ENCODE data around the gene SRP14.
"Not testable (repeated sequence)": the region's sequence is repeated elsewhere in the genome, so short reads cannot be mapped to it uniquely, and the experiment has no call there.

Gene SRP14

GRCh38 chr15:40016224-40016865 is 22.6 kb downstream of the SRP14 start:
- Histone ChIP-seq H3K4me1 (ENCODE audit: control insufficient read depth in 1 of 2, insufficient read depth in 2 of 2, low read length in 2 of 2) (no peaks in the 10 kb centered on the region), H3K27me3 (ENCODE audit: control insufficient read depth in 1 of 2, insufficient read depth in 2 of 2, low read length in 2 of 2) (no peaks in the 10 kb centered on the region), H3K27ac (ENCODE audit: low read depth, low read length) (no peak overlapping the region), H3K9ac (ENCODE audit: low read depth in 1 of 2, low read length in 2 of 2) (no peak overlapping the region), H3K4me3 (ENCODE audit: low read depth in 1 of 2, low read length in 2 of 2) (no peak overlapping the region), H3K9me3 (ENCODE audit: control insufficient read depth in 1 of 2, low read length in 2 of 2) (peaks cover 5 to 8% of the 10 kb centered on the region in 2 donors), H3K36me3 (ENCODE audit: control insufficient read depth in 1 of 2, insufficient read depth in 2 of 2, low read length in 2 of 2) (peaks cover 17 to 62% of the 10 kb centered on the region in 2 donors)

GRCh38 chr15:40014390-40014789 is 24.6 kb downstream of the SRP14 start:
- Histone ChIP-seq H3K27me3 (ENCODE audit: control insufficient read depth in 1 of 2, insufficient read depth in 2 of 2, low read length in 2 of 2) (no peaks in the 10 kb centered on the region), H3K9ac (ENCODE audit: low read depth in 1 of 2, low read length in 2 of 2) (no peak overlapping the region), H3K27ac (ENCODE audit: low read depth, low read length) (no peak overlapping the region), H3K36me3 (ENCODE audit: control insufficient read depth in 1 of 2, insufficient read depth in 2 of 2, low read length in 2 of 2) (peaks cover 9 to 59% of the 10 kb centered on the region in 2 donors), H3K4me1 (ENCODE audit: control insufficient read depth in 1 of 2, insufficient read depth in 2 of 2, low read length in 2 of 2) (no peaks in the 10 kb centered on the region), H3K4me3 (ENCODE audit: low read depth in 1 of 2, low read length in 2 of 2) (no peak overlapping the region), H3K9me3 (ENCODE audit: control insufficient read depth in 1 of 2, low read length in 2 of 2) (peaks cover 5 to 8% of the 10 kb centered on the region in 2 donors)

DNA sequence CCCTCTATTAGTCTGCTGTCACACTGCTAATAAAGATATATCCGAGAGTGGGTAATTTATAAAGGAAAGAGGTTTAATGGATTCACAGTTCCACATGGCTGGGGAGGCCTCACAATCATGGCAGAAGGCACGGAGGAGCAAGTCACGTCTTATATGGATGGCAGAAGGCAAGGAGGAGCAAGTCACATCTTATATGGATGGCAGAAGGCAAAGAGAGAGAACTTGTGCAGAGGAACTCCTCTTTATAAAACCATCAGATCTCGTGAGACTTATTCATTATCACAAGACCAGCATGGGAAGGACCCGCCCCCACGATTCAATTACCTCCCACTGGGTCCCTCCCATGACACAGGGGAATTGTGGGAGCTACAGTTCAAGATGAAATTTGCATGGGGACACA is 25.6 kb downstream of the SRP14 start:
- H3K36me3 ChIP-seq (ENCODE audit: control insufficient read depth in 1 of 2, insufficient read depth in 2 of 2, low read length in 2 of 2), result peaks cover 11 to 61% of the 10 kb centered on the region in 2 donors
- H3K4me1 ChIP-seq (ENCODE audit: control insufficient read depth in 1 of 2, insufficient read depth in 2 of 2, low read length in 2 of 2); H3K9ac ChIP-seq (ENCODE audit: low read depth in 1 of 2, low read length in 2 of 2); H3K9me3 ChIP-seq (ENCODE audit: control insufficient read depth in 1 of 2, low read length in 2 of 2); H3K4me3 ChIP-seq (ENCODE audit: low read depth in 1 of 2, low read length in 2 of 2); H3K27me3 ChIP-seq (ENCODE audit: control insufficient read depth in 1 of 2, insufficient read depth in 2 of 2, low read length in 2 of 2); H3K27ac ChIP-seq (ENCODE audit: low read depth, low read length): not testable (repeated sequence)

- Histone ChIP-seq H3K9ac (ENCODE audit: low read depth in 1 of 2, low read length in 2 of 2) (no peak overlapping the region), H3K4me3 (ENCODE audit: low read depth in 1 of 2, low read length in 2 of 2) (no peak overlapping the region), H3K36me3 (ENCODE audit: control insufficient read depth in 1 of 2, insufficient read depth in 2 of 2, low read length in 2 of 2) (peaks cover 22 to 72% of the 10 kb centered on the region in 2 donors), H3K27me3 (ENCODE audit: control insufficient read depth in 1 of 2, insufficient read depth in 2 of 2, low read length in 2 of 2) (no peaks in the 10 kb centered on the region), H3K27ac (ENCODE audit: low read depth, low read length) (no peak overlapping the region), H3K4me1 (ENCODE audit: control insufficient read depth in 1 of 2, insufficient read depth in 2 of 2, low read length in 2 of 2) (no peaks in the 10 kb centered on the region), H3K9me3 (ENCODE audit: control insufficient read depth in 1 of 2, low read length in 2 of 2) (peaks cover 5 to 8% of the 10 kb centered on the region in 2 donors)
Observed at GRCh38 chr15:40011303-40011702, 27.7 kb downstream of the SRP14 start.

- Histone ChIP-seq H3K4me3 (ENCODE audit: low read depth in 1 of 2, low read length in 2 of 2) (no peak overlapping the region), H3K27me3 (ENCODE audit: control insufficient read depth in 1 of 2, insufficient read depth in 2 of 2, low read length in 2 of 2) (no peaks in the 10 kb centered on the region), H3K27ac (ENCODE audit: low read depth, low read length) (no peak overlapping the region), H3K9ac (ENCODE audit: low read depth in 1 of 2, low read length in 2 of 2) (no peak overlapping the region), H3K9me3 (ENCODE audit: control insufficient read depth in 1 of 2, low read length in 2 of 2) (peaks cover 5 to 8% of the 10 kb centered on the region in 2 donors), H3K36me3 (ENCODE audit: control insufficient read depth in 1 of 2, insufficient read depth in 2 of 2, low read length in 2 of 2) (peaks cover 22 to 66% of the 10 kb centered on the region in 2 donors), H3K4me1 (ENCODE audit: control insufficient read depth in 1 of 2, insufficient read depth in 2 of 2, low read length in 2 of 2) (no peaks in the 10 kb centered on the region)
Observed at GRCh38 chr15:40010686-40011085, 28.3 kb downstream of the SRP14 start.

DNA sequence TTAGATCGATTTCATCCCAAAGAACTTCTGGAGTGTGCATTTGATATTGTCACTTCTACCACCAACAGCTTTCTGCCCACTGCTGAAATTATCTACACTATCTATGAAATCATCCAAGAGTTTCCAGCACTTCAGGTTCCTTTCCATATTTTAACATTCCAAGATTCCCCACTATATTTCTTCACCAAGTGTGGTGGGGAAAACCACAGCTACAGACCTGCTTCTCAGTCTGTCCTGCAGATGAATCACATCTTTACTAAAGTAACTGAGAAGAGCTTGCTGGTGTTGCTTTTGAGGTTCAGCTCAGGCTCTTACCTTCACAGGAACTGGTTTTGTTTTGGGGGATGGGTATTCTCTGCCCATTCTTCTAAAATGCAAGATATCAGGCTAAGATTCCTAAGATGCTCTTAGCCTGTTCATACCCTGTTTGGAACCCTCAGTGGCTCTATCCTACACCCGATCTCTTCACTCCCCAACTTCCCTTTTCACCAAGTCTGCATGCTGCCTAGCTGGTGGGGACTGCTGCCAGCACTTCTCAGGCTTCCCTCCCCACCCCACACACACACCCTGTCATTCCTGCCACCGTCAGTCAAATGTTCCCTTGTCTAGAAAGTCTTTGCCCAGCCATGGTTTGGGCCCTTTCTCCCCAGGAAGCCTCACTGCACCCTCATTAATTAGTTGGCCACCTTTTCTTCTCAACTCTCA is 30.8 kb downstream of the SRP14 start:
- no peak overlapping the region for H3K27ac ChIP-seq (ENCODE audit: low read depth, low read length)
- H3K9ac ChIP-seq (ENCODE audit: low read depth in 1 of 2, low read length in 2 of 2), result no peak overlapping the region
- H3K36me3 ChIP-seq (ENCODE audit: control insufficient read depth in 1 of 2, insufficient read depth in 2 of 2, low read length in 2 of 2), result peaks cover 25 to 59% of the 10 kb centered on the region in 2 donors
- H3K4me3 ChIP-seq (ENCODE audit: low read depth in 1 of 2, low read length in 2 of 2), result no peak overlapping the region
- H3K4me1 ChIP-seq (ENCODE audit: control insufficient read depth in 1 of 2, insufficient read depth in 2 of 2, low read length in 2 of 2), result no peaks in the 10 kb centered on the region
- no peaks in the 10 kb centered on the region for H3K9me3 ChIP-seq (ENCODE audit: control insufficient read depth in 1 of 2, low read length in 2 of 2)
- no peaks in the 10 kb centered on the region for H3K27me3 ChIP-seq (ENCODE audit: control insufficient read depth in 1 of 2, insufficient read depth in 2 of 2, low read length in 2 of 2)

DNA sequence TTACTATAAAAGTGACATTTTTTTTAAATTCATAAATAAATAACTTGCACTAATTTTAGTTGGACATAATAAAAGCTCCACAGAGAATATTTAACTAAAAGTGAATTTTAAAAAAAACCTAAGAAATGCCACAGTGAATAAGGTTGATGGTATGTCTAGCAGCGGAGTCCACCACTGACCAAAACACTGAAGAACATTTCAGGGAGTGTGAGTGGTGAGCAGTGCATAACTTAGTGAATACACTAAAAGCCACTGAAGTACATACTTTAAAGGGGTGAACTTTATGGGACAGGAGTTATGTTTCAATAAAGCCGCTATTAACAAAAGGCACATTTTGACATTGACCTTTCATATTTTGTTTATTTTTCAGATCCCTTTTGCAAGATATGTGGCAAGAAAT is 32.3 kb downstream of the SRP14 start:
- Histone ChIP-seq H3K9ac (ENCODE audit: low read depth in 1 of 2, low read length in 2 of 2) (no peak overlapping the region), H3K9me3 (ENCODE audit: control insufficient read depth in 1 of 2, low read length in 2 of 2) (no peaks in the 10 kb centered on the region), H3K4me1 (ENCODE audit: control insufficient read depth in 1 of 2, insufficient read depth in 2 of 2, low read length in 2 of 2) (no peaks in the 10 kb centered on the region), H3K4me3 (ENCODE audit: low read depth in 1 of 2, low read length in 2 of 2) (no peak overlapping the region), H3K27me3 (ENCODE audit: control insufficient read depth in 1 of 2, insufficient read depth in 2 of 2, low read length in 2 of 2) (no peaks in the 10 kb centered on the region), H3K36me3 (ENCODE audit: control insufficient read depth in 1 of 2, insufficient read depth in 2 of 2, low read length in 2 of 2) (peaks cover 19 to 50% of the 10 kb centered on the region in 2 donors), H3K27ac (ENCODE audit: low read depth, low read length) (no peak overlapping the region)

GRCh38 chr15:40006003-40006402 is 33.0 kb downstream of the SRP14 start:
- H3K9me3 ChIP-seq (ENCODE audit: control insufficient read depth in 1 of 2, low read length in 2 of 2), result no peaks in the 10 kb centered on the region
- no peaks in the 10 kb centered on the region for H3K27me3 ChIP-seq (ENCODE audit: control insufficient read depth in 1 of 2, insufficient read depth in 2 of 2, low read length in 2 of 2)
- peaks cover 21 to 47% of the 10 kb centered on the region in 2 donors for H3K36me3 ChIP-seq (ENCODE audit: control insufficient read depth in 1 of 2, insufficient read depth in 2 of 2, low read length in 2 of 2)
- no peak overlapping the region for H3K4me3 ChIP-seq (ENCODE audit: low read depth in 1 of 2, low read length in 2 of 2)
- no peak overlapping the region for H3K9ac ChIP-seq (ENCODE audit: low read depth in 1 of 2, low read length in 2 of 2)
- H3K4me1 ChIP-seq (ENCODE audit: control insufficient read depth in 1 of 2, insufficient read depth in 2 of 2, low read length in 2 of 2), result no peaks in the 10 kb centered on the region
- no peak overlapping the region for H3K27ac ChIP-seq (ENCODE audit: low read depth, low read length)

DNA sequence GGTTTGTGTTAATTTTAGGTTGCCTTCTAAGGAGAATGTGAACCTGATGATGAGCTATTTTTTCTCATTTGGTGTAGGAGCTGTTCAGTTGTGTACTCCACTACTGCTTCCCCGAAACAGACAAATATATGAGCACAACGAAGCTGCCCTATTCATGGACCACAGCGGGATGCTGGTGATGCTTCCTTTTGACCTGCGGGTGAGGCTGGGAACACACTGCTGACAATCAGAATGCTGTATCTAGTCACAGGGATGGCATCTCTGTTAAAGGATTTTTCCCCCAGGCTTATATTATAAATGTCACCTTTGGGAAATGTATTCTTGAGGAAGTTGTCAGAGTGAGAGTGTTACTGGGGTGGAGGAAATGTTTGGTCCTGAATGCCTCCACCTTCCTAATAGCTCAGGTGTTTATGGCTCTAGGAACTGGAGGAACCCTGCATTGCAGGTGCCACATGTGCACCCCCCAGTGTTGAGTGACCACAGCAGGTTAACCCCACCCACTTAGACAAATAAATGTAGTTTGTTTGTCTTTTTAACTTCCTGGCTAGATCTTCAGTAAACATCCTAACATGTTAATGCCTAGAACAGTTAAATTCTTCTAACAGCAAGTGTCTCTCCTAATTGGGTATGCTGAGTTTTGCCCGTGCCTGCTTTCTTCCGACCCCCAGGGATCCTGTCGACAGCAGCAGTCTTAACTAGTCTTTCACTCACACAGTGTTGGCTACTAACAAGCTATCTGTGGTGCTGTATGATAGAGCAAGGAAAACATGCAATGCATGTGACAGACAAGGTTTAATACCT is 35.7 kb downstream of the SRP14 start:
- Histone ChIP-seq H3K9me3 (ENCODE audit: control insufficient read depth in 1 of 2, low read length in 2 of 2) (no peaks in the 10 kb centered on the region), H3K4me3 (ENCODE audit: low read depth in 1 of 2, low read length in 2 of 2) (no peak overlapping the region), H3K27me3 (ENCODE audit: control insufficient read depth in 1 of 2, insufficient read depth in 2 of 2, low read length in 2 of 2) (no peaks in the 10 kb centered on the region), H3K36me3 (ENCODE audit: control insufficient read depth in 1 of 2, insufficient read depth in 2 of 2, low read length in 2 of 2) (peaks cover 23 to 44% of the 10 kb centered on the region in 2 donors), H3K9ac (ENCODE audit: low read depth in 1 of 2, low read length in 2 of 2) (no peak overlapping the region), H3K4me1 (ENCODE audit: control insufficient read depth in 1 of 2, insufficient read depth in 2 of 2, low read length in 2 of 2) (no peaks in the 10 kb centered on the region), H3K27ac (ENCODE audit: low read depth, low read length) (no peak overlapping the region)

- Histone ChIP-seq H3K27me3 (ENCODE audit: control insufficient read depth in 1 of 2, insufficient read depth in 2 of 2, low read length in 2 of 2) (no peaks in the 10 kb centered on the region), H3K4me3 (ENCODE audit: low read depth in 1 of 2, low read length in 2 of 2) (no peak overlapping the region), H3K4me1 (ENCODE audit: control insufficient read depth in 1 of 2, insufficient read depth in 2 of 2, low read length in 2 of 2) (no peaks in the 10 kb centered on the region), H3K27ac (ENCODE audit: low read depth, low read length) (no peak overlapping the region), H3K36me3 (ENCODE audit: control insufficient read depth in 1 of 2, insufficient read depth in 2 of 2, low read length in 2 of 2) (peaks cover 20 to 34% of the 10 kb centered on the region in 2 donors), H3K9ac (ENCODE audit: low read depth in 1 of 2, low read length in 2 of 2) (no peak overlapping the region), H3K9me3 (ENCODE audit: control insufficient read depth in 1 of 2, low read length in 2 of 2) (no peaks in the 10 kb centered on the region)
Observed at GRCh38 chr15:40002295-40002694, 36.7 kb downstream of the SRP14 start.

All from duodenal mucosa (tissue), 2 donors.